Right lung (tissue), 5 donors: Measurements from ENCODE around the gene EXOC4. TPM values are rescaled to one million over a fixed set of nuclear protein-coding genes. Genes with fewer than 3 reads are reported as not detected.

Experiments used
- DNase-seq, 2 donors: peaks; one replicate each; pipeline ENCODE4 v3.0.0-alpha.2; 2013
- polyA plus RNA-seq, 5 donors: library from polyadenylated mRNA; unstranded; fragments of 120-200 nt; gene quantifications; one replicate each; pipeline versions ENCODE4 v1.2.1 to v1.2.3, GENCODE V29; 2013; ENCODE audit warnings: inconsistent platforms in 1 of 5, low replicate concordance in 1 of 5; ENCODE audit not compliant: insufficient read length in 5 of 5, insufficient read depth in 1 of 5

The EXOC4 gene
- polyA plus RNA-seq, 5 donors = 44.0 to 67.8 (median 61.9) TPM

DNA sequence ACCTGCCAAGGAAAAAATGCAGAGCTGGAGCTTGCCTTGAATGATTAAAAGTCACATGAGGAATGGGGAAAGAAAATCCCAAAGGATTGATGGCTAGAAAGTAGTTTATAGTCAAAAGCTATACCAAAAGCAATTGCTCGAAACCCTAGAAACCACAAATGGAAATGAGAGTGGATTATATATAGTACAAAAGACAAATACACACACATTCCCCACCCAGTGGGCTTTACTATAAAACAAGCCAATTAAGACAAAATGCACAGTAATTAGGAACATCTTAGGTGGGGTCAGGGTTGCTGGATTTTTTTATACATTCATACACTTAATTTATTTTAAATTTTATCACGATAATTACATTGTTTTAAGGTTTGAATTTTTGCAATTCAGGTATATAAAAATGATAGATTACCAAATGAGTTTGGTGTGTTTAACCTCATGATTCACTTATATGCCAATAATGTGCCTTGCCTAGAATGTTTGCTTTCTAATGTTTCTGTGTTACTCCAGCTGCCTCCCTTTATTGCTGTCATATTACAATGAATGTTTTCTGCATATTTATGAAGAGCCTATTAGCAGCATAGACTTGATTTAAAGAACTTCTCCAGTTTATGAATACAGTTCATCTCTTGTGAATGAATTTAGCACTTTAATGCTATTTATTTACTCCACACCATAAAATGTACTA, 421.3 kb downstream of the EXOC4 start:
- DNase-seq = no peak

DNA sequence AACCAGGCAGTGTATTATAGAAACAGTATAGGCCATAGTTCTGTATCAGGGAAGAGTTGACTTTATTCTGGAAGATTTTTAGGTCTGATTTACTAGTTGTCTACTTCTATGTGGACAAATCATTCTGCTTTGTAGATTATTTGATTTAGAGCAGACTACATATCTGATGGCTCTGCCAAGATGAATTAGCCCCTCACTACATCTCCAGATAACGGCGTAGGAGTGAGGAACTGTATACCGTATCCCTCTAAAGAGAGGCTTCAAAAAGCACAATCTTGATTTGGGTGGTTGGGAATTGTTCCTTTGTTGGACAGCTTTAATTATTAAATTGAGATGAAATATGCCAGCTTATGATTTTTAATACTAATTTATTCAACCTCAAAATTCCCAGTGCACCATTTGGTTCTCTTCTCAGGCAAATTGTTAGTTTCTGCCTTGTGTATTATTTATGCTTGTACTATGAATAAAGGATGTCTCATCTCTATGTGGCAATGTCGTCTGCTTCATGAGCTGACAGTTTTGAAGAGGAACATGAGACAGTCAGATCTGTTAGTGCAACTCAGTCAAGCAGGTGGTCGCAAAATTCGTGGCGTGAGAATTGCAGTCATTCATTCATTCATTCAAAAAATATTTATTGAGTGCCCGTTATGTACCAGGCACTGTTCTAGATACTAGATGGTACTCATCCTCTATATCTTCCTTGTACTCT, 422.8 kb downstream of the EXOC4 start:
- no peak for DNase-seq

DNA sequence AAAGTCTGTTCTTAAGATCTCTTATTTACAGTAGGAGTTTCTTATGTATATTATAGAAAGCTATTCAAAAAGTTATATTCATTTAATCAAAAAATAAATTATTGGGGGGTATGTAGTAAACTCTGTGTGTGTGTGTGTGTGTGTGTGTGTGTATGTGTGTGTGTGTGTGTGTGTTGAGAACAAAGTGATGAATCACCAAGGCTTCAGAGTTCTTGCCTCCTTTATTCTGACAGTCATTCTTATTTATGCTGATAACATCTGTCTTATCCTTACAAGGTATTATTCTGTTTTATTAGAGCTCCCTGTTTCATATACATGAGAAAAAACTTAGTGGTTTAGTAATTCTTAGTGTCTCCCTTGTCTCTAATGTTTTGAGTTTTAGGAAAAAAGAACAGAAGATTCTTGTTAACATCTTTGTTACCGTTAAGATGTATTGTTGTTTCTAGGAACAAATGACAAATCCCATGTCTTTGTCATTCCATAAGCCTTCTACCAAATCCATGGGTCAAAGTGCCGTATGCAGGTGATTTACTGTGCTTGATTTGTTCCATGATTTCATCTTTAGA, 424.0 kb downstream of the EXOC4 start:
- no peak for DNase-seq

DNA sequence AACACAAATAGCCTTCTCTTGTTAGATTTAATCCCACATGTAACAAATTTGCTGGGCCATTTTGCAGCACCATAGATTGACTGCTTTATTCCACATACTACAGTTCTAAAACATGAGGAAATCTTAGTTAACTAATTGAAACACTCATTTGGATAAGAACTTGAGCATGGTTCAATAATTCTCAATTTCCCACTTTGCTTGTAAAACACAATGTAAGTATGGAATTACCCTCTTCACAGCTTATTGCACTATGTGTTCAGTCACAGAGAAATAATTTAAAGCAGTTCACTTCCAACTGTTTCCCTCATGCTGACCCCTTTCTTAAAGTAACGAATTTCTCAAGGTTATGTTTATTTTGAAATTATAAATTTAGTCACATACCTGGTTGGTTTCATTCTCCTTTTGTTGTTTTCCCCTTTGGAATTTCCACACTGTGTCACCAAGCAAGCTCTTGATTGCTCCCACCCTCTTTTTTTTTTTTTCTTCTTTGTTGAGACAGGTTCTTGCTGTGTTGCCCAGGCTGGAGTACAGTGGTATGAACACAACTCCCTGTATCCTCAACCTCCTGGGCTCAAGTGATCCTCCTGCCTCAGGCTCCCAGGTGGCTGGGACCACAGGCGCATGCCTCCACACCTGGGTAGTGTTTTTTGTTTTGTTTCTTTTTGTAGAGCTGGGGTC, 425.4 kb downstream of the EXOC4 start:
- no peak for DNase-seq

DNA sequence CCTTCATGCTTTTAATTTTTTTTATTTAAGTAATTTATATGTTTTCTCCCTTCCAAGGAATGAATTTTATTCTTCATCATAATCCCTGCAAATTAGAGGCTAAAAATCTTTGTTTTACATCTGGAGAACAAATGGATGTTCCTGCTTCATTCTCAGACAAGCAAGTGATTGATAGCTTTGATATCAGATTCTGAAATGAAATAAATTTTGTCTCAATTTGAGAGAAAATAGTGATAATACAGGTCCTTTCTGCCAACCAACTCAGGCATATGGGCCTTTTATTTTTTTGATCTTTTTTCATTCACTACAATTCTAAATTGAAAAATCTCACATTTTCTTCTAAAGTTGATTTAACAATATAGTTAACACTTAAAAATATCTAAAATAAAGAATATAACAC, 427.1 kb downstream of the EXOC4 start:
- no peak for DNase-seq

DNA sequence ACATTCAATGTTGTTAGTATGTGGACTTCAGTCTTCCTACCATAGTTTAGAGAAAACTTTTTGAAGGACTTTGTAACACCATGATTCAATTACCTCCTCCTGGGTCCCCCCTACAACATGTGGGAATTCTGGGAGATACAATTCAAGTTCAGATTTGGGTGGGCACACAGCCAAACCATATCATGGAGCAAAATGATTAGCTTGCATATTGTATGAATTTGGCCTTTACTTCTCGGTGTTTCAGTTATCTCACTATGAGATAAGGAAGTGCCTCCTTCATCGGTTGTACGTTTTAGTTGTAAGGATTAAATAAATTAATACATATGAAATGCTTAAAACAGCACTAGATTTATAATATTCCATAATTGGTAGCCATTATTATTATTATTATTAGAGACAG, 428.7 kb downstream of the EXOC4 start:
- no peak for DNase-seq

DNA sequence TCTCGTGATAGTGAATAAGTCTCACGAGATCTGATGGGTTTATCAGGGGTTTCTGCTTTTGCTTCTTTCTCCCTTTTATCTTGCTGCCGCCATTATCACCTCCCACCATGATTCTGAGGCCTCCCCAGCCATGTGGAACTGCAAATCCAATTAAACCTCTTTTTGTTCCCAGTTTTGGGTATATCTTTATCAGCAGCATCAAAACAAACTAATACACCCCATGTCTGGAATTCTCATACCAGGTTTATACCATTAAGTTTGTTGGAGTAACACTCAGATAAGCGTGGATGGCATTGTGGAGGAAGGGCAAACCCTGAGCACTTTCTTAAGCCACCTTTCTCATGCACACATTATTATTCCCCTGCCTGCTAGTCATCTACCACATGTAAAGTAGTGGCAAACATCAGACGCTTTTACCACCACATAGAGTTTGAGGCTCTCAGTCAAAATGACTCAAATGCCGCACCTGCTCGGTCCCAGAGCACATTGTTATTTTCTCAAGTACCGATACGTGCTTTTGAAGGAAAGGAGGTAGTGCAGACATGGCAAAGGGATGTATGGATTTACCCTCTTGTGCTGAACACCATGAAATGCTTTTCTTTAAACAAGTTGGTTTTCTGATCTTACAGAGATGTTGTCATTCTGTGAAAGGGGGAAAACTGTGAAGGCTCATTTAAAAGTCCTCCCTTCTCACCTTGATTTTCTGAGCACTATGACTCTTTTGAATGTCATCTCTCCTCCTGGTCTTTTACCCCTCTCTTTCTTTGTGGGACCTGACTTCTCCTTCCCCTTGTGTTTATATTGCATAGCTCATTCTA, 429.7 kb downstream of the EXOC4 start:
- DNase-seq = no peak

DNA sequence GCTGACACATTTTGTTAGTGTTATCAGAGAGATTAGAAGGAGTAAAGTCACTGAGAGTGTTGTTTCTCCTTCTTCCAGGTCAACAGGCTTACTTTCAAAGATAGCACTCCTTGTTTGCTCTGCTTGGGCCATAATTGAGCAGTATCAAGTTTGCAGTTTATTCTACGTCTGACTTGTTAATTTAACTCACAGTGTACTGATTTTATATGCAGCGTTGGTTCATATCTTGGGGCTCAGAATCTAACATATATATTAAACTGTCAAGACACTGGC, 430.2 kb downstream of the EXOC4 start:
- DNase-seq = no peak

DNA sequence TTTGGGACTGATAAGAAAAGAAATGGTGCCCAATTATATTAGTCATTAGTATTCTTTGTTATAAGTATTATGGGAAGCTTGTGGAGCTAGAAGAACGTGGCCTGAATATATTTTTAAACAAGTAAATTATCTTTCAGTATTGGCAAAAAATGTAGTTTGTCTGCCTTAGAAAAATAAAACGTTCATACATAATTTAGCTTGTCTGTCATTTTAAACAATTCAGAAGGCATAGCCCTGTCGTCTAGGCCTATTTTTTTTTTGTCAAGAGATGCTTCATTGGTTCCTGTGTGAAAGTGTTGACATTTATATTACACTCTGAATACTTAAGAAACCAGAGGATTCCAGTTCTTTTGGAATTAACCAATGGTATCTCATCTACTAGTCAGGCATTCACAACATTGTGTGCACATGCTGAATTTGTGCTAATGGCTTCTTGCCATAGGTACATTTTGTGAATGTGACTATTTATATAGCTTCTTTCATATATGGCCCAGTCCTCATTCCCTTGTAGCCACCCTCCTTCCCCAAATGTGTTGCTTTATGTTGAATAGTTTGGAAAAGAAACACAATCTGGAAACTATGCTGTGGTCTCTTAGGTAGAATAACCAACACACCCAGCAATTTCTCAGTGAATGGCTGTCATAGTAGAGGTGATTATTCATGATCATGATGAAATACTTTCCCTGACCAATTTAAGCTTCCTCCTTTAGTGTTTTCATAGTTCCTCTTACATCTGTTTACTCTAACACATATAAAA, 435.8 kb downstream of the EXOC4 start:
- DNase-seq = no peak

DNA sequence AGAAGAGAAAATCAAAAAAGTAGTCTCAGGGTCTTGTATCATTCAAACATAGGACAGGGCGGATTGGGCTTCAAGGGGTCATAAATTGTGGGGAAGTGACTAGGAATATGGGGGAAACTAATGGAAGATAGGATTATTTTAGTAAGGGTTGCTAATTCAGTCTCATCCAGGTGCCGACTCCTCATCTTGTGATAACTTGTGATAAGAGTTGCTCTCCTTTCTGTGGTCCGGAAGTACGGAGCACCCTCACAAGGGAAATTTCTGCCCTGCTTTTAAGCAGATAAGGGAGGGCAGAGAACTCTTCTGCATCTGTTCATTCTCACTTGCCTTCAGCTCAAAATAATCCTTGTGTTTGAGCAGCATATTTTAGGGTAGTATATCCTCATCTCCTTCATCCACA, 437.9 kb downstream of the EXOC4 start:
- DNase-seq = no peak

DNA sequence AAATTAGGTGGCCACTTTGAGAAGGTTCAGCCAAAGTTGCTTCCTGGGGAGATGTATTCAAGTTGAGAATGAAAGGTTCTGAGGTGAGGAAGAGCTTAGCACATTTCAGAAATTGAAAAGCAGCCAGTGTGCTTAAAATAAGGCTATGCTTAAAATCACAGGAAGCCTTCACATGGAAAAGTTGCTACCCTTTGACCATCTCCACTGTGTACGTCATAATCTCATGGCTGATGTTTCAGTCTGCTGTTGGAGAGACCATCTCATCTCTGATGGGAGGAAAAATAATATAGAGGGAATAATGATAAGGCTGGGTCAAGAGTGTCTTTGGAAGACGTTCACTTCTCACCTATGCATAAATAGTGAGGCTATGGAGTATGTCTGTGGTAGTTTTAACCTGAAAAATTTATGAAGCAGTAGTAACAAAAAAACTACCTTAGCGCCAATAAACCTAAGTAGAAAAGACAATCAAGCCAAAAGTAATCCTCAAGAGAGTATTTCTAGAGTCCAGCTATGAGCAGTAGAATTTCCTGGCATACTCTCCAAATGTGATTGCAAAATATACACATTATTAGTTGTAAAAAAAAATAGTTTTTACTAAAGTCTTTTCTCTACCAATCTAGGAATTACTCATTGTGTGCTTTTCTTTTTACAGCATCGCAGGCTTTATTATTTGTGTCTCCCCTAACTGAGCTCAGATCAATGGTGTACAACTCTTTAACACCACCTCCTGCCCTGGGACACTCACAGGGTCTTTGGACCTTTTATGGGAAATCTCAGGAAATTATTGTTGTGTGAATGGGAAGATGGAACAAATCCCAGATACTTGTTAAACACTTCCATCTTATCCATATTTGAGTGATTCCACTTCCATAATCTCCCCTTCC, 439.1 kb downstream of the EXOC4 start:
- no peak for DNase-seq

DNA sequence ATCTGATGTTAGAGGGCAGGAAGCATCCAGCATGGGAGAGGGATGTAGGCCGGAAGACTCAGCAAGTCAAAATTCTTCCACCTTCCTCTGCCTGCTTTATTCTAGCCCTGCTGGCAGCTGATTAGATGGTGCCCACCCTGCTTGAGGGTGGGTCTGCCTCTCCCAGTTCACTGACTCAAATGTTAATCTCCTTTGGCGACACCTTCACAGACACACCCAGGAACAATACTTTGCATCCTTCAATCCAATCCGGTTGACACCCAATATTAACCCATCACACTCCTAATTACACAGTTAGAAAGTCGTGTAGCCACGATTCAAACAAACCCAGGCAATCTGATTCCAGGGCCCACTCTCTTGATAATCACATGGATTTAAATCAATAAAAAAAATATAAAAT, 440.4 kb downstream of the EXOC4 start:
- DNase-seq = no peak

DNA sequence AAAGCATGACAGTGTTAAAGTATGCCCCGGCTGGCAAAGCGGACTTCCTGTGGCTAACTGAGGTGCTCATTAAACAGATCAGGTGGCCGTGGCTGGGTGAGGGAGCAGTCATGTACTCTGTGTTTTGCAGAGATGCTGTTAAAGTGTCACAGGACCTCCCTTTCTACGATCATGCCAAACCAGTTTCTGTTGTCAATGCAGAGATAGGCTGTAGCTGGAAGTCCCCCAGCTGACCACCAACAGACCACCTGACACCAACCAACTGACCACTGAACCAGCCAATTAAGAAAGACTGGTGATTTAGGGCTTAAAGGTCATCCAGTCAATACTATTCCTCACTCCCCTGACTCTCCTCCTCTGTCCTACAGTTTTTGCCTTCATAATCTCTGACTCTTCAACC, 443.2 kb downstream of the EXOC4 start:
- DNase-seq = no peak

DNA sequence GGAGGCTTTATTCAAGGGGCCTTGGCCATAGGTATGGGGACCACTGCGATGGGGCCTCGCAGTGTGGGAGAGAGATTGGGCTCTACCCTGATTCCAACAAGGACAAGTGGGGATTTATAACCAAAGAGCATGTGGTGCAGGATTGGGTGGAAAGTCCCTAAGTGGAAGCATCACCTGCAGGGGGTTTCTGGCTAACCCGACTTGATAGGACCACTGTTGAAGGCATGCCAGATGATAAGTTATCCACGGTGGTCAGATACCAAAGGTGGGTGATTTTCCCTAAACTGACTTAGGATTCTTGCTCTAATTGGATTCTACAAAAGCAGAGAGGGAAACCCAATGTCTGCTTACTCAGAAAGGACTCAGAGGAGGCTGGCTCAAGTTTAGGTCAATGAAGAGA, 444.7 kb downstream of the EXOC4 start:
- DNase-seq = no peak

DNA sequence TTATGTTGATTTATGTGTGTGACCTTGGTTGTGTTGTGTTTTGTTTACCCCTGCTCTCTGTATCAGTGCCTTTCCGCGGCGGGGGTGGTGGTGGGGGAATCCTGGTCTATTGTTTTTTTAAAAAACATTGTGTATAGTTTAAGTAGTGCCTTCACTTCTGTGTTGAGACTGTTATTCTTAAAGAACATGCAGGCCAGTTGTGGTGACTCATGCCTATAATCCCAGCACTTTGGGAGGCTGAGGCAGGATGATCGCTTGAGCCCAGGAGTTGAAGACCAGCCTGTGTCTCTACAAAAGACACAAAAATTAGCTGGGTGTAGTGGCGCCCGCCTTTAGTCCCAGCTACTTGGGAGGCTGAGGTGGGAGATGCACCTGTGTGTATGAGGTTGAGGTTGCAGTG, 445.2 kb downstream of the EXOC4 start:
- DNase-seq = no peak

DNA sequence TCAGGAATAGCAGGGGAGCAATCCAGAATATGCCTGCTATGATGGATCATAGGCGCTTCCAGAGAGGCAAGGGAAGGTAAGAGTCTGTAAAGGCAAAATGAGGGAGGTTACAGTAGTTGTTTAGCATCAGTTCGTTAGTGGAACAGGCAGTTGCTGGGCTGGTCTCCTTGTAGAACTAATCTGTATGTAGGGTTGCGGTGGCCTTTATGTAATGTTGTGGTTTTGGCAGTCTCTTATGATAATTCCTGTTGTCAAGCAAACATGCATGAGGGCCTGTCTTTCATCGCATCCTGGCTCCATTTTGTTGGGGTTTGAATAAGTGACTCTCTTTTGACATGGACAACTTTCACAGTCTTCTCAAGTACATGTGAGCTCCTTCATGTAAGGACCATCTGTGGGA, 446.5 kb downstream of the EXOC4 start:
- no peak for DNase-seq

DNA sequence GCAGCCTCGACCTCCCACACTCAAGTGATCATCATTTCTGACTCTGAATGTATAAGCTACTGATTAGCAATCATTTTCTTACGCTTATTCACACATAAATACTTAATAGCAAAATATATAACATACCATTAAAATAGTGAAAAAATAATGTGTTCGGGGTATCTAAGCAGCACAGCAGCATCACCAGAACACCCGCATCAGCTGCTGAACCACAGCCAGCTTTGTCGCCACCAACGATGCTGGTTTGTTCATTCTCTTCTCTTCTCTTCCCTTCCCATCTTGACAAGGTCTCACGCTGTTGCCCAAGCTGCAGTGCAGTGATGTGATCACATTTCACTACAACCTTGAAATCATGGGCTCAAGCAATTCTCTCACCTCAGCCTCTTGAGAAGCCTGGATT, 449.2 kb downstream of the EXOC4 start:
- no peak for DNase-seq

DNA sequence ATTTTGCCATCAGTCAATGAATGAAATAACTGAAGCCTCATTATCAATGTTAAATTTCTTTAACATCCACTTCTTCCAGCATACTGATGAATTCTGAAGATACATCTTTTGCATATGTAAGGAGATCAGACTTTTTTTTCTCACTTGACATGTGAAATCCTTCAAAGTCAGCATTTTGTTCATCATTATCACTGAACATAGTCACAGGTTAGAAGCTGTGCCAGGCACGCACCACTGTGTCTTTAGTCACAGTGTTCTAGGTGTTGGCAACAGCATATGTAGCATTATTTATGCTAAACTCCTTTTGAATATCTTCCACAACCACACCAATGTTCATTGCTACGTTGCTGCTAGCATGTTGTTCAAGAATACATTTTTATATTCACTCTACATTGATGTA, 450.1 kb downstream of the EXOC4 start:
- DNase-seq = no peak

DNA sequence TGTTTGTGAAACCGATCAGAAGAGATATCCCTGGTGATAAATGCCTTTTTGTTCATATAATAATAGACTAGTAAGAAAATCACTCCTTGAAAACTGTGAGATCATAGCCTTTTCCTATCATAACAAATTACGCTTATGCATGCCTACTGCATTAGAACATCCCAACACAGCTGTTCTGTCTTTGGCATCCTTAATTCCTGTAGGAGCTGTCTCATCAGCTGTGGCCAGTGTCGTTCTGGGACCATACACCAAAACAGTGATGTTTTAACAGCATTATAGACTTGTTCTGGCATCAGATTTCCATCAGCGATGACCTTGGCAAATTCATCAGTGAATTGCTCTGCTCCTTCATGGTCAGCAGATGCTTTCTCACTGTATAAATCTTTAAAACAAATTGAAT, 450.7 kb downstream of the EXOC4 start:
- no peak for DNase-seq

DNA sequence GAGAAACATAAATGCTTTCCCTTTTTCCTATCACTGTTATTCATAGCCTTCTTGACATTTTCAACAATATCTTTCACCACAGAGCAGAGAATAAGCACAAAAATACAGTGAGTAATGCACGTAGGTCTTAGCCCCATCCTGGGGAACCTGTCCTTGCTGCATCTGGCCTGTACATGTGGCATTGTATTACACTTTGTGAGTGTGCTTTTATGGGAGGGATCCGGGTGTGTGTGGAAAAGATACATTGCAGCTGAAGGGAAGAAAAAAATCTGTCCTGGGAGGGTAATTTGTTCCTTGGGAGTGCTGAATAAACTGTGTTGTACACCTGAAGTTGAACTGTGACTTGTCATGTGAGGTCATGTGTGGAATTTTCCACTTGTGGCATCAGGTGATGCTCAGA, 451.6 kb downstream of the EXOC4 start:
- DNase-seq = no peak

DNA sequence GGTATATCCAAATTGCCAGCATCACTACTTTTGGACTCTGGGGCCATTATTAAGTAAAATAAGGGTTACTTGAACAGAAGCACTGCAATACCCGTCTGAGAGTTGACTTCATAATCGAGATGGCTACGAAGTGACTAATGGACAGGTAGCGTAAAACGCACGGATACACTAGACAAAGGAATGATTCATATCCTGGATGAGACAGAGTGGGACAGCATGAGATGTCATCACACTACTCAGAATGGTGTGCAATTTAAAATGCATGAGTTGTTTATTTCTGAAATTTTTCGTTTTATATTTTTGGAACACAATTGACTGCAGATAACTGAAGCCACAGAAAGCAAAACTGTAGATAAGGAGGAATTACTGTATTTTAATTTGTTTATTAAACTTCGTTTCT, 452.7 kb downstream of the EXOC4 start:
- no peak for DNase-seq
